ENCODE data around the gene SLA2. TPM values are rescaled to one million over a fixed set of nuclear protein-coding genes. Genes with fewer than 3 reads are reported as not detected.

The SLA2 gene
- total RNA-seq, 1 experiment from 2014 or later = not detected

- POLR2A ChIA-PET (ENCODE audit: low non-redundant PET) = no interaction called here
- no peak for TF ChIP-seq EZH2 (IDR thresholded peaks at IDR 0.05; ENCODE audit: borderline replicate concordance, low read depth, low read length, poor library complexity, severe bottlenecking)
- TF ChIP-seq CTCF (conservative IDR thresholded peaks at IDR 0.05; ENCODE audit: low read depth, low read length) = no peak
Observed at GRCh38 chr20:36623444-36623843, 22.6 kb downstream of the SLA2 start.

GRCh38 chr20:36620917-36621316 is 25.1 kb downstream of the SLA2 start:
- Histone ChIP-seq H3K27me3 (replicated peaks; ENCODE audit: insufficient read depth, low read depth, low read length, poor library complexity) (no peaks in the 10 kb centered on the region), H3K36me3 (ENCODE audit: insufficient read depth, low read length, poor library complexity, severe bottlenecking) (no peaks in the 10 kb centered on the region), H3K4me3 (ENCODE audit: low read depth, low read length, poor library complexity, severe bottlenecking) (no peak overlapping the region), H3K9me3 (ENCODE audit: low read depth, low read length, poor library complexity, severe bottlenecking) (no peaks in the 10 kb centered on the region), H3K27ac (ENCODE audit: low read depth, low read length, poor library complexity, severe bottlenecking) (no peak overlapping the region), H3K4me1 (ENCODE audit: insufficient read depth, low read length, poor library complexity, severe bottlenecking) (no peaks in the 10 kb centered on the region)
- intact Hi-C loops (cut with micrococcal nuclease; ENCODE audit: unreplicated experiment) = no loop called here
- ChIA-PET CTCF (interaction anchor here (0.6 kb wide), 1 partner anchor 73 kb away, joined by 4 read pairs; no protein-coding TSS in a partner anchor), POLR2A (ENCODE audit: low non-redundant PET) (no interaction called here)
- no peak for TF ChIP-seq CTCF (conservative IDR thresholded peaks at IDR 0.05; ENCODE audit: low read depth, low read length)
- no peak for TF ChIP-seq EZH2 (IDR thresholded peaks at IDR 0.05; ENCODE audit: borderline replicate concordance, low read depth, low read length, poor library complexity, severe bottlenecking)
- BruUV-seq (replicated peaks) = no TSS peak
- DNase-seq (ENCODE audit: low spot score) = no peak

More at GRCh38 chr20:36623444-36623843, 22.6 kb downstream of the SLA2 start:
- no peak for DNase-seq (ENCODE audit: low spot score)
- CTCF ChIA-PET = no interaction called here
- Histone ChIP-seq H3K27ac (ENCODE audit: low read depth, low read length, poor library complexity, severe bottlenecking) (no peak overlapping the region), H3K4me1 (ENCODE audit: insufficient read depth, low read length, poor library complexity, severe bottlenecking) (no peaks in the 10 kb centered on the region), H3K36me3 (ENCODE audit: insufficient read depth, low read length, poor library complexity, severe bottlenecking) (no peaks in the 10 kb centered on the region), H3K4me3 (ENCODE audit: low read depth, low read length, poor library complexity, severe bottlenecking) (no peak overlapping the region), H3K27me3 (replicated peaks; ENCODE audit: insufficient read depth, low read depth, low read length, poor library complexity) (no peaks in the 10 kb centered on the region), H3K9me3 (ENCODE audit: low read depth, low read length, poor library complexity, severe bottlenecking) (no peaks in the 10 kb centered on the region)
- intact Hi-C loops (cut with micrococcal nuclease; ENCODE audit: unreplicated experiment) = no loop called here
- no TSS peak for BruUV-seq (replicated peaks)

GRCh38 chr20:36614781-36615557 is 31.0 kb downstream of the SLA2 start:
- no TSS peak for BruUV-seq (replicated peaks)
- DNase-seq (ENCODE audit: low spot score) = no peak
- CTCF ChIA-PET = no interaction called here
- Histone ChIP-seq H3K27ac (ENCODE audit: low read depth, low read length, poor library complexity, severe bottlenecking) (no peak overlapping the region), H3K27me3 (replicated peaks; ENCODE audit: insufficient read depth, low read depth, low read length, poor library complexity) (no peaks in the 10 kb centered on the region), H3K9me3 (ENCODE audit: low read depth, low read length, poor library complexity, severe bottlenecking) (no peaks in the 10 kb centered on the region), H3K36me3 (ENCODE audit: insufficient read depth, low read length, poor library complexity, severe bottlenecking) (peaks cover 36% of the 10 kb centered on the region), H3K4me1 (ENCODE audit: insufficient read depth, low read length, poor library complexity, severe bottlenecking) (no peaks in the 10 kb centered on the region), H3K4me3 (ENCODE audit: low read depth, low read length, poor library complexity, severe bottlenecking) (no peak overlapping the region)
- no peak for TF ChIP-seq CTCF (conservative IDR thresholded peaks at IDR 0.05; ENCODE audit: low read depth, low read length)
- TF ChIP-seq EZH2 (IDR thresholded peaks at IDR 0.05; ENCODE audit: borderline replicate concordance, low read depth, low read length, poor library complexity, severe bottlenecking) = no peak
- intact Hi-C loops (cut with micrococcal nuclease; ENCODE audit: unreplicated experiment) = no loop called here
- POLR2A ChIA-PET (ENCODE audit: low non-redundant PET) = no interaction called here

Data from A673 (cell line).